Ascending aorta (tissue), 2 donors: ENCODE results near the gene CDKN2A. TPM values are rescaled to one million over a fixed set of nuclear protein-coding genes. Genes with fewer than 3 reads are reported as not detected.

Source experiments
- DNase-seq, 2 donors: peaks; one replicate each; pipeline ENCODE4 v3.0.0-alpha.2; 2019; ENCODE audit warnings: low spot score in 2 of 2
- H3K27ac ChIP-seq, 2 donors: fragments of 200-600 bp; sonication (generic); one replicate each; pipeline ENCODE4 v1.5.1; 2016 to 2017; ENCODE audit warnings: mild to moderate bottlenecking in 1 of 2
- H3K27me3 ChIP-seq: fragments of 200-600 bp; sonication (generic); one replicate; pipeline ENCODE4 v1.5.1; 2017
- H3K36me3 ChIP-seq, 2 donors: fragments of 200-600 bp; sonication (generic); one replicate each; pipeline ENCODE4 v1.5.1; 2016
- H3K4me1 ChIP-seq, 2 donors: fragments of 200-600 bp; sonication (generic); one replicate each; pipeline ENCODE4 v1.5.1; 2016 to 2017; ENCODE audit warnings: mild to moderate bottlenecking in 1 of 2
- H3K4me3 ChIP-seq, 2 donors: fragments of 200-600 bp; sonication (generic); one replicate each; pipeline ENCODE4 v1.5.1; 2016 to 2017; ENCODE audit warnings: mild to moderate bottlenecking in 1 of 2
- H3K9me3 ChIP-seq, 2 donors: fragments of 200-600 bp; sonication (generic); one replicate each; pipeline ENCODE4 v1.5.1; 2016
- CTCF ChIP-seq, 3 experiments: fragments of 200-600 bp in 2 of 3; fragments of 450-650 bp in 1 of 3; sonication (generic) in 2 of 3; IDR thresholded peaks; one replicate each; pipeline ENCODE4 v1.5.1; 2016 to 2019; ENCODE audit warnings: antibody characterized with exemption in 3 of 3, mild to moderate bottlenecking in 1 of 3, moderate library complexity in 1 of 3
- intact Hi-C: fragments of 100-400 bp; cut with DNase I; formaldehyde crosslinking; loops from one replicate; pipeline ENCODE4 v1.15.1; 2023
- total RNA-seq: library from RNA; depleted of rRNA; stranded (reverse); fragments of >200 nt; gene quantifications from one replicate; pipeline ENCODE4 v1.1.0, GENCODE V29; 2016

The CDKN2A gene
- total RNA-seq, 1 donor from 2014 or later: 17.1 TPM

- no peak for DNase-seq
- Histone ChIP-seq H3K4me1 (peaks cover 0 to 9% of the 10 kb centered on the region in 2 donors), H3K36me3 (no peaks in the 10 kb centered on the region), H3K27ac (peak overlapping the region; percentile 87 to 93), H3K9me3 (no peaks in the 10 kb centered on the region), H3K4me3 (peak overlapping the region; percentile 76 to 78), H3K27me3 (no peaks in the 10 kb centered on the region)
- intact Hi-C loops: loop anchor here (2.0 to 10.0 kb wide), 3 partner anchors 94 to 674 kb away; partner anchors contain the start of genes KLHL9 and MTAP
- no peak for TF ChIP-seq CTCF (IDR thresholded peaks at IDR 0.05)
Measured at GRCh38 chr9:22008384-22008716, 14.2 kb upstream of the CDKN2A start.

GRCh38 chr9:22005702-22006606, 11.8 kb upstream of the CDKN2A start:
- no peak for DNase-seq
- no peaks in the 10 kb centered on the region for H3K9me3 ChIP-seq
- H3K4me1 ChIP-seq: peaks cover 0 to 9% of the 10 kb centered on the region in 2 donors
- intact Hi-C loops: loop anchor here (10.0 kb wide), 1 partner anchor 671 kb away; the partner anchor contains the start of gene KLHL9
- H3K27ac ChIP-seq: no peak overlapping the region
- TF ChIP-seq CTCF (IDR thresholded peaks at IDR 0.05): no peak
- H3K36me3 ChIP-seq: no peaks in the 10 kb centered on the region
- H3K27me3 ChIP-seq: no peaks in the 10 kb centered on the region
- no peak overlapping the region for H3K4me3 ChIP-seq

GRCh38 chr9:22005021-22005701, 11.0 kb upstream of the CDKN2A start:
- DNase-seq: no peak
- no peaks in the 10 kb centered on the region for H3K36me3 ChIP-seq
- intact Hi-C loops: loop anchor here (10.0 kb wide), 1 partner anchor 670 kb away; the partner anchor contains the start of gene KLHL9
- H3K4me3 ChIP-seq: no peak overlapping the region
- TF ChIP-seq CTCF (IDR thresholded peaks at IDR 0.05): no peak
- H3K27me3 ChIP-seq: no peaks in the 10 kb centered on the region
- H3K4me1 ChIP-seq: peaks cover 0 to 9% of the 10 kb centered on the region in 2 donors
- H3K9me3 ChIP-seq: no peaks in the 10 kb centered on the region
- H3K27ac ChIP-seq: no peak overlapping the region

- H3K27ac ChIP-seq: no peak overlapping the region
- no peak overlapping the region for H3K4me3 ChIP-seq
- no peaks in the 10 kb centered on the region for H3K36me3 ChIP-seq
- intact Hi-C loops: loop anchor here (10.0 kb wide), 1 partner anchor 667 kb away; the partner anchor contains the start of gene KLHL9
- no peak for TF ChIP-seq CTCF (IDR thresholded peaks at IDR 0.05)
- H3K4me1 ChIP-seq: no peaks in the 10 kb centered on the region
- no peaks in the 10 kb centered on the region for H3K9me3 ChIP-seq
- no peaks in the 10 kb centered on the region for H3K27me3 ChIP-seq
- no peak for DNase-seq
Measured at GRCh38 chr9:22002038-22002437, 7.8 kb upstream of the CDKN2A start.

GRCh38 chr9:21998026-21998425, 3.8 kb upstream of the CDKN2A start:
- H3K4me1 ChIP-seq: peaks cover 0 to 5% of the 10 kb centered on the region in 2 donors
- no peak for TF ChIP-seq CTCF (IDR thresholded peaks at IDR 0.05)
- H3K27me3 ChIP-seq: no peaks in the 10 kb centered on the region
- no peaks in the 10 kb centered on the region for H3K36me3 ChIP-seq
- no peak overlapping the region for H3K4me3 ChIP-seq
- no peak overlapping the region for H3K27ac ChIP-seq
- DNase-seq: no peak
- intact Hi-C loops: loop anchor here (10.0 kb wide), 1 partner anchor 593 kb away; the partner anchor contains the start of gene IFNA8
- H3K9me3 ChIP-seq: no peaks in the 10 kb centered on the region
